ENCODE results near the gene RAB11FIP5. TPM values are rescaled to one million over a fixed set of nuclear protein-coding genes. Genes with fewer than 3 reads are reported as not detected.

Gene RAB11FIP5
- total RNA-seq, 1 donor from 2014 or later = 12.0 TPM

- peak overlapping the region; percentile 66 to 86 (median 83) for H3K4me3 ChIP-seq (ENCODE audit: low read length in 3 of 3)
- H3K27me3 ChIP-seq (ENCODE audit: control insufficient read depth in 3 of 3, insufficient read depth in 3 of 3, low read length in 3 of 3) = no peaks in the 10 kb centered on the region
- H3K9ac ChIP-seq (ENCODE audit: low read depth in 1 of 3, low read length in 3 of 3) = peak overlapping the region; percentile 87 to 88 (median 88)
- H3K9me3 ChIP-seq (ENCODE audit: control insufficient read depth in 3 of 3, low read length in 3 of 3) = no peaks in the 10 kb centered on the region
- no peaks in the 10 kb centered on the region for H3K36me3 ChIP-seq (ENCODE audit: control insufficient read depth in 3 of 3, insufficient read depth in 3 of 3, low read length in 3 of 3)
- peak overlapping the region; percentile 85 for H3K27ac ChIP-seq (ENCODE audit: low read depth, low read length)
- H3K4me1 ChIP-seq (ENCODE audit: control insufficient read depth in 3 of 3, insufficient read depth in 3 of 3, low read length in 3 of 3) = peaks cover 41 to 52% (median 47%) of the 10 kb centered on the region in 3 donors
Observed at GRCh38 chr2:73111073-73112025, 1.4 kb downstream of the RAB11FIP5 start.

GRCh38 chr2:73110168-73111072 lies 2.3 kb downstream of the RAB11FIP5 start:
- Histone ChIP-seq H3K4me1 (ENCODE audit: control insufficient read depth in 3 of 3, insufficient read depth in 3 of 3, low read length in 3 of 3) (peaks cover 41 to 56% (median 50%) of the 10 kb centered on the region in 3 donors), H3K27ac (ENCODE audit: low read depth, low read length) (peak overlapping the region; percentile 85), H3K9me3 (ENCODE audit: control insufficient read depth in 3 of 3, low read length in 3 of 3) (no peaks in the 10 kb centered on the region), H3K9ac (ENCODE audit: low read depth in 1 of 3, low read length in 3 of 3) (peak overlapping the region; percentile 66 to 88 (median 88)), H3K4me3 (ENCODE audit: low read length in 3 of 3) (peak overlapping the region; percentile 66 to 86 (median 83)), H3K36me3 (ENCODE audit: control insufficient read depth in 3 of 3, insufficient read depth in 3 of 3, low read length in 3 of 3) (peaks cover 0 to 3% (median 0%) of the 10 kb centered on the region in 3 donors), H3K27me3 (ENCODE audit: control insufficient read depth in 3 of 3, insufficient read depth in 3 of 3, low read length in 3 of 3) (no peaks in the 10 kb centered on the region)

- Histone ChIP-seq H3K4me1 (ENCODE audit: control insufficient read depth in 3 of 3, insufficient read depth in 3 of 3, low read length in 3 of 3) (peaks cover 41 to 61% (median 50%) of the 10 kb centered on the region in 3 donors), H3K9ac (ENCODE audit: low read depth in 1 of 3, low read length in 3 of 3) (no peak overlapping the region), H3K36me3 (ENCODE audit: control insufficient read depth in 3 of 3, insufficient read depth in 3 of 3, low read length in 3 of 3) (peaks cover 0 to 3% (median 0%) of the 10 kb centered on the region in 3 donors), H3K9me3 (ENCODE audit: control insufficient read depth in 3 of 3, low read length in 3 of 3) (no peaks in the 10 kb centered on the region), H3K27me3 (ENCODE audit: control insufficient read depth in 3 of 3, insufficient read depth in 3 of 3, low read length in 3 of 3) (no peaks in the 10 kb centered on the region), H3K27ac (ENCODE audit: low read depth, low read length) (no peak overlapping the region), H3K4me3 (ENCODE audit: low read length in 3 of 3) (no peak overlapping the region)
Observed at GRCh38 chr2:73109431-73110167, 3.1 kb downstream of the RAB11FIP5 start.

DNA sequence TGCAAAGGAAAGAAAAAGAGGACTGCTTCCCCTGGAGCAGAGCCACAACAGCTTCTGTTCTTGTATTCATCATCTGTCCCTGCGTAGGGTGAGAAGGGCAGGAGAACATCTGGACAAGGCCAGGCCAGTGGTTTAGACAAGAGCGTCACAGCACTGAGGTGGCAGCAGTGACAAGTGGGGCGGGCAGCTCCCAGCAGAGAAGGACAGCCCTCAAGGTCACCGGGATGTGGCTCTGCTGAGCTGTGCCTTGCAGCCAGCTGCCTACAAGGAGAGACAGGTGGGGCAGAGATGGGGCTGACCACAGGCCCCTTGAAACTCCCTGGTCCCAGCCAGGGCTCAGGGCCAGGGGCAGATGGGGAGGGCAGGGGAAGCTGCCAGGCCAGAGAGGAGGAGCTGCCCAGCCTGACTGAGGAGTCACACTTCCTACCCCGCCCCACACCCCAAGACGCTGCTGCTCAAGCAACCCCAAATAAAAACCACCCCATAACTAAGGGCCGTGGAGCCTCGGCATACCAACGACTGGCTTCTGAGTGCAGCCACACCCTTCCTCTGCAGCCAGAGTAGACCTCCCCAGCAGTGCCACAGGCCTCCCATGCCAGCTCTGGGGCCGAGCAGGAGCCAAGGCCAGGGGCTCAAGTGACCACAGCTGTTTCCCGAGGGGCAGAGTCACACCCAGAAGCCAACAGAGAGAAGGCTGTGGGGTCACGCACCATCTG lies 5.4 kb downstream of the RAB11FIP5 start:
- Histone ChIP-seq H3K4me3 (ENCODE audit: low read length in 3 of 3) (peak overlapping the region in 1 of 3 donors; percentile 6), H3K27me3 (ENCODE audit: control insufficient read depth in 3 of 3, insufficient read depth in 3 of 3, low read length in 3 of 3) (no peaks in the 10 kb centered on the region), H3K9ac (ENCODE audit: low read depth in 1 of 3, low read length in 3 of 3) (peak overlapping the region in 2 of 3 donors; percentile 16 to 28), H3K27ac (ENCODE audit: low read depth, low read length) (peak overlapping the region; percentile 36), H3K9me3 (ENCODE audit: control insufficient read depth in 3 of 3, low read length in 3 of 3) (no peaks in the 10 kb centered on the region), H3K4me1 (ENCODE audit: control insufficient read depth in 3 of 3, insufficient read depth in 3 of 3, low read length in 3 of 3) (peaks cover 51 to 61% (median 53%) of the 10 kb centered on the region in 3 donors), H3K36me3 (ENCODE audit: control insufficient read depth in 3 of 3, insufficient read depth in 3 of 3, low read length in 3 of 3) (peaks cover 0 to 3% (median 0%) of the 10 kb centered on the region in 3 donors)

DNA sequence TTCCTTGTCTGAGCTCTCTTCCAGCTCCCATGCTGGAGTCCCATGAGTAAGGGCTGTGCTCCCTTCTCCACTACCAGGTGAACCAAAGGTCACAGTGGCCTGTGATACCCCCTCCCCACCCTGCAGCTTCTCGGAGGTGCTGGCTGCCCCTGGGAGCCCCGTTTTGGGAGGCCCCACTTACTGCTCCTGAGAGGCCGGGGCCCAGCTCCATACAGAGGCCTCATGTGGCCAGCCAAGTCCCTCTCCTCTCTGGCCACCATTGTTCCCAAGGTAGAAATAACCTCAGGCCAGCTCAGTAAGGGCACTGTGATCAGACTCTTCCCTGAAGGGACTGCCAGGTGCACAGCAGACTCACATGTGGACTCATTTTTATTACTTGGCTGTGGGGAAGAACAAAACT lies 6.0 kb downstream of the RAB11FIP5 start:
- H3K9ac ChIP-seq (ENCODE audit: low read depth in 1 of 3, low read length in 3 of 3) = no peak overlapping the region
- H3K27me3 ChIP-seq (ENCODE audit: control insufficient read depth in 3 of 3, insufficient read depth in 3 of 3, low read length in 3 of 3) = no peaks in the 10 kb centered on the region
- peaks cover 0 to 3% (median 0%) of the 10 kb centered on the region in 3 donors for H3K36me3 ChIP-seq (ENCODE audit: control insufficient read depth in 3 of 3, insufficient read depth in 3 of 3, low read length in 3 of 3)
- H3K4me1 ChIP-seq (ENCODE audit: control insufficient read depth in 3 of 3, insufficient read depth in 3 of 3, low read length in 3 of 3) = peaks cover 46 to 55% (median 50%) of the 10 kb centered on the region in 3 donors
- H3K4me3 ChIP-seq (ENCODE audit: low read length in 3 of 3) = no peak overlapping the region
- peak overlapping the region; percentile 36 for H3K27ac ChIP-seq (ENCODE audit: low read depth, low read length)
- no peaks in the 10 kb centered on the region for H3K9me3 ChIP-seq (ENCODE audit: control insufficient read depth in 3 of 3, low read length in 3 of 3)

- peaks cover 33 to 43% (median 39%) of the 10 kb centered on the region in 3 donors for H3K4me1 ChIP-seq (ENCODE audit: control insufficient read depth in 3 of 3, insufficient read depth in 3 of 3, low read length in 3 of 3)
- no peaks in the 10 kb centered on the region for H3K9me3 ChIP-seq (ENCODE audit: control insufficient read depth in 3 of 3, low read length in 3 of 3)
- no peaks in the 10 kb centered on the region for H3K27me3 ChIP-seq (ENCODE audit: control insufficient read depth in 3 of 3, insufficient read depth in 3 of 3, low read length in 3 of 3)
- peaks cover 0 to 3% (median 0%) of the 10 kb centered on the region in 3 donors for H3K36me3 ChIP-seq (ENCODE audit: control insufficient read depth in 3 of 3, insufficient read depth in 3 of 3, low read length in 3 of 3)
- no peak overlapping the region for H3K4me3 ChIP-seq (ENCODE audit: low read length in 3 of 3)
- H3K9ac ChIP-seq (ENCODE audit: low read depth in 1 of 3, low read length in 3 of 3) = peak overlapping the region in 1 of 3 donors; percentile 30
- no peak overlapping the region for H3K27ac ChIP-seq (ENCODE audit: low read depth, low read length)
Observed at GRCh38 chr2:73105511-73105971, 7.2 kb downstream of the RAB11FIP5 start.

DNA sequence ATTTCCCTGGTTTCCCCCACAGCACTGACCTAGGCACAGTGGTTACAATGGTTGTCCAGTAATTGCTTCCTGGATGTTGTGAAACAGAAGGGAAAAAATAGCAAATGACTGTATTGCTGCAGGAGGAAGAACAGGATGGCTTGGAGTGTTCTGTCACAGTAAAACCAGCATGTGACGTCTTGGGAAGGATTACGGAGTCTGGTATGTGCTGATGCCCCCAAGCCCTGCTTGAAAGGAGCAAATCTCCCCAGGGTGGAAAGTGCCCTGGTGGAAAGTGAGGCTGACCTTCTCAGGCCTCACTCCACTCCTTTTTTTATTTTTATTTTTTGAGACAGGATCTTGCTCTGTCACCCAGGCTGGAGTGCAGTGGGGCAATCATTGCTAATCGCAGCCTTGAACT lies 7.8 kb downstream of the RAB11FIP5 start:
- no peak overlapping the region for H3K4me3 ChIP-seq (ENCODE audit: low read length in 3 of 3)
- H3K4me1 ChIP-seq (ENCODE audit: control insufficient read depth in 3 of 3, insufficient read depth in 3 of 3, low read length in 3 of 3) = peaks cover 28 to 37% (median 33%) of the 10 kb centered on the region in 3 donors
- H3K36me3 ChIP-seq (ENCODE audit: control insufficient read depth in 3 of 3, insufficient read depth in 3 of 3, low read length in 3 of 3) = peaks cover 0 to 3% (median 0%) of the 10 kb centered on the region in 3 donors
- no peaks in the 10 kb centered on the region for H3K27me3 ChIP-seq (ENCODE audit: control insufficient read depth in 3 of 3, insufficient read depth in 3 of 3, low read length in 3 of 3)
- H3K9ac ChIP-seq (ENCODE audit: low read depth in 1 of 3, low read length in 3 of 3) = no peak overlapping the region
- no peaks in the 10 kb centered on the region for H3K9me3 ChIP-seq (ENCODE audit: control insufficient read depth in 3 of 3, low read length in 3 of 3)
- H3K27ac ChIP-seq (ENCODE audit: low read depth, low read length) = no peak overlapping the region

GRCh38 chr2:73103018-73103542 lies 9.7 kb downstream of the RAB11FIP5 start:
- H3K27ac ChIP-seq (ENCODE audit: low read depth, low read length) = no peak overlapping the region

More at GRCh38 chr2:73103018-73103542, 9.7 kb downstream of the RAB11FIP5 start:
- no peaks in the 10 kb centered on the region for H3K27me3 ChIP-seq (ENCODE audit: control insufficient read depth in 3 of 3, insufficient read depth in 3 of 3, low read length in 3 of 3)
- peaks cover 27 to 37% (median 29%) of the 10 kb centered on the region in 3 donors for H3K4me1 ChIP-seq (ENCODE audit: control insufficient read depth in 3 of 3, insufficient read depth in 3 of 3, low read length in 3 of 3)
- H3K36me3 ChIP-seq (ENCODE audit: control insufficient read depth in 3 of 3, insufficient read depth in 3 of 3, low read length in 3 of 3) = peaks cover 0 to 3% (median 0%) of the 10 kb centered on the region in 3 donors
- no peak overlapping the region for H3K4me3 ChIP-seq (ENCODE audit: low read length in 3 of 3)
- H3K9ac ChIP-seq (ENCODE audit: low read depth in 1 of 3, low read length in 3 of 3) = no peak overlapping the region
- H3K9me3 ChIP-seq (ENCODE audit: control insufficient read depth in 3 of 3, low read length in 3 of 3) = no peaks in the 10 kb centered on the region
